ENCODE results near the gene HIF1A.
"Not testable (repeated sequence)": the region's sequence is repeated elsewhere in the genome, so short reads cannot be mapped to it uniquely, and the experiment has no call there.

Gene HIF1A

DNA sequence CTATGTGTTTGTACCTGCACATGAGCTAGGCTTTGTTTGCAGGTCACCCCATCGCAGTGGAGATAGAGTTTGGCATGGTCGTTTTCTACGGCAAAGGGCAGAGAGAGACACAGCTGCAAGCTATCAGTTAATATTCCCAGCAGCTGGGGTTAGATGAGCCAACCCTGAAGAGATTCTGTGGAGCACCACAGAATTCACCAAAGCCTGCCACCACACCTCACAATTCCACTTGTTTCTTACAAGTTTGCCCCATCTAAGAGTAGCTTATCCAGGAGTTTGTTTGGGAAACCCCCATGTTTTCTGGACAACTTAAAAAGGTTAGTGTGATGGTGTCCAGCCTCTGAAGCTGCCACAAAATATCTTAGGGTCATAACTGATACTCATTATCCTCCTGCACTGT is 20.0 kb upstream of the HIF1A start:
- no peak for DNase-seq

DNA sequence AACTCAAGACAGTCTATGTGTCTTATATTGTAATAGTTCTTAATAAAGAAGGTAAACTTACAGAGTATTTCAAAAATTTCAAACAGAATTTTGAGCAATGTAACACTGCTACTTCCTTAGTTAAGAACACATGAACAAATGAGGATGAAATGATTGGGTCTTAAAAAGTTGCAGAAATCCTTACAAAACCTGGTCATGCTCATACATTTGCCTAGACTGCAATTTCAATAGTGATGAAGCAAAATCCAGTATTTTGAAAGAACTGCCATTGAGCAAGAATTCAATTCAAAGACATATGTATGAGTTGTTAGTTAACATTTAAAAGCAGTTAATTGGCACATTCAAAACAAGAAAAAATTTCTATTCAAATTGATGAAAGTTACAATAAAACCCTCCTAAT is 17.8 kb upstream of the HIF1A start:
- DNase-seq: no peak

DNA sequence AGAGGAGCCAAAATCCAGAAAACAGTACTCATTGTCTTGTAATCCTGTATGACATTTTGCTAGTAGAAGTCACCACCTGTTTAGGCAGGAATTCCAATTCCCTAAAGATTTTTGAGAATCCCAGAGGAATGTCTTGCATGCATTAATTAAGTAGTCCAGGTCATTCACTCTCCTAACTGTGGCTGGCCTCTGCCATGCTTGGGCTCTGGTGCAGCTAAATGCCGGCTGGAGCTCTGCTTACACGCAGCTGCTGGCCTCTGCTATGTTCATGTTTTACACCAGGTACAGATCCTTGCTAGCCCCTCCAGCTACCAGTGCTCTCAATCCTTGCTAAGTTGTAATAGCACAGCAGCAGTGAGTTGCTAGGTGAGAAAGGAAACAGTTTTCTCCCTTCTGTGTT is 16.3 kb upstream of the HIF1A start:
- DNase-seq: no peak

GRCh38 chr14:61681413-61681812 is 13.9 kb upstream of the HIF1A start:
- no peak for DNase-seq

- DNase-seq: no peak
These were observed 12.2 kb upstream of the HIF1A start for GRCh38 chr14:61683108-61683507.

DNA sequence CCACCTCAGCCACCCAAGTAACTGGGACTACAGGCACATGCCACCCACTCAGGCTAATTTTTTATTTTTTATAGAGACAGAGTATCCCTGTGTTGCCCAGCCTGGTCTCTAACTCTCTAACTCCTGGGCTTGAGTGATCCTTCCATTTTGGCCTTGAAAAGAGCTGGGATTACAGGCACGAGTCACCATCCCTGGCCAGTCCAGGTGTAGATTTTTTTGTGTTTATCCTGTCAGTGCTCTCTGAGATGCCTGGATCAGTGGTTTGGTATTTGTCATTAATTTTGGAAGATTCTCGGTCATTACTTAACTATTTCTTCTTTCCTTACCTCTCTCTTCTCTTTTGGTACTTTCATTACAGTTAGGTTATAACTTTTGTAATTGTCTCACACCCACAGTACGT is 5.3 kb upstream of the HIF1A start:
- DNase-seq: no peak

GRCh38 chr14:61690982-61691381 is 4.3 kb upstream of the HIF1A start:
- DNase-seq: no peak

- no peak for DNase-seq
These were observed 3.8 kb upstream of the HIF1A start for GRCh38 chr14:61691495-61691894.

- no peak for DNase-seq
These were observed 1.3 kb upstream of the HIF1A start for GRCh38 chr14:61694039-61694438.

DNA sequence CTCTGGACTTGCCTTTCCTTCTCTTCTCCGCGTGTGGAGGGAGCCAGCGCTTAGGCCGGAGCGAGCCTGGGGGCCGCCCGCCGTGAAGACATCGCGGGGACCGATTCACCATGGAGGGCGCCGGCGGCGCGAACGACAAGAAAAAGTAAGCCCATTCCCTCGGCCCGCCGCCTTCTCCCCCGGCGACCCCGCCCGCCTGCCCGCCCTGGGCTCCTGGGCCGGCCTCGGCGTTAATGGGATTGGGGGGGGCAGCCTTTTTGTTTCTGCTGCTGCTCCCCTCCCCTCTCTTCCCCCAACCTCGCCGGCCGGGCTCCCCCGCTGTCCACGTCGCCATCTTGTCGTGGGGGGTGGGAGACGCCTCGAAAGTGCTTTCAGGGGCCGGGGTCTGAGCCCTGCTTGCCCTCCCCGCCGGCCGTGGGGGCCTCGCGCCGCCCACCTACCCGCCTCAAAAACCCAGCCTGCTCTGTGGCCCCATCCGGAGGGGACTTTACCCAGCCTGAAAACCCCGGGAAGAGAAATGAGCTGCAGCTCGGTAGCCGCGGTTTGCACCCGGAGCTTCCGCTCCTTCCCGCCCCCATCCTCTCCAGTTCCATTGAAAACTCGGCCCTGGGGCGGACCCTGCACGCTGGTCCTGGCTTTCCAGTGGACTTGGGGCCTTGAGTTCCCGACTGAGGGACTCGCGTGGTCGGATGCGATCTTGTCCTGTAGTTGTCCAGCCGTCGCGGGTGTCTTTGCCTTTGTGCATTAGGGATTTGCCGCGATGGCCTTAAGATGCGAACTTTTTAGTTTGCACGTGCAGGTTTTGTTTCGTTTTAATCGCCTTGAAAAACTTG is 598 bp downstream of the HIF1A start:
- no peak for DNase-seq

DNA sequence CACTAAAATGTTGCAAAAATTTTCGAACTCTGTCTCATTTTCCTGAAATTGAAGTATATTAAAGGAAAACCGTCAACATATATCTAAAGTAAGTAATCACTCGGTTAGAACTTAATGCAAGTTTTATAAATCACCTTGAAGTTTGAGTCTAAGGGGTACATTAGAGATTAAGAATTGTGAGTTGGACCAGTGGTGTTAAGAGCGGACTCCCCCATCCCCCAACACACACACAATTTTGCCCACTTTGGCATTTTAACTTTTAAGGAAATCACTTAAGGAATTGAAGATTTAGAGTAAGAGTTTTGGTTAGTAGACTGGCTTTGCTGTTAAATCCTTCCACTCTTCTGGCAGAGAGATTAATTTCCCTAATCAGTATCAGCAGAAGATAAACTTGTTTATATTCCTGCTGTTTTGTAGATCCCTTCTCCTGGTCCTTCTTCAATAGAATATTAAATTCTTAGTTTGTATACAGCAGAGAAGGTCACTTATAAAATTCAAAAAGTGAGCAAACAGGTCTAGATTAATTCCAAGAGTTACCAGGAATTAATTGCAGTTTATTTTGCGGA is 1.5 kb downstream of the HIF1A start:
- DNase-seq: no peak

- no peak for DNase-seq
These were observed 3.1 kb downstream of the HIF1A start for GRCh38 chr14:61698206-61698980.

GRCh38 chr14:61699027-61699426 is 3.7 kb downstream of the HIF1A start:
- no peak for DNase-seq

GRCh38 chr14:61700104-61700886 is 5.0 kb downstream of the HIF1A start:
- DNase-seq: no peak

DNA sequence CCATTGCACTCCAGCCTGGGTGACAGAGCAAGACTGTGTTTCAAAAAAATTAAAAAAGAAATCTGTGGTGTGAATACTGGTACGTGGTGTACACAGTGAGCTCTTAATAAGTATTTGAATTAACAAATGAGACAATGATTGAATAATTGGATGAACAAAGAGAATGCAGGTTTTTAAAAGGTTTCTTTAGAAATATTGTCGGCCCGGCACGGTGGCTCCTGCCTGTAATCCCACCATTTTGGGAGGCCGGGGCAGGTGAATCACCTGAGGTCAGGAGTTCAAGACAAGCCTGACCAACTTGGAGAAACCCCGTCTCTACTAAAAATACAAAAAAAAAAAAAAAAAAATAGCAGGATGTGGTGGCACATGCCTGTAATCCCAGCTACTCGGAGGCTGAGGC is 6.6 kb downstream of the HIF1A start:
- no peak for DNase-seq

DNA sequence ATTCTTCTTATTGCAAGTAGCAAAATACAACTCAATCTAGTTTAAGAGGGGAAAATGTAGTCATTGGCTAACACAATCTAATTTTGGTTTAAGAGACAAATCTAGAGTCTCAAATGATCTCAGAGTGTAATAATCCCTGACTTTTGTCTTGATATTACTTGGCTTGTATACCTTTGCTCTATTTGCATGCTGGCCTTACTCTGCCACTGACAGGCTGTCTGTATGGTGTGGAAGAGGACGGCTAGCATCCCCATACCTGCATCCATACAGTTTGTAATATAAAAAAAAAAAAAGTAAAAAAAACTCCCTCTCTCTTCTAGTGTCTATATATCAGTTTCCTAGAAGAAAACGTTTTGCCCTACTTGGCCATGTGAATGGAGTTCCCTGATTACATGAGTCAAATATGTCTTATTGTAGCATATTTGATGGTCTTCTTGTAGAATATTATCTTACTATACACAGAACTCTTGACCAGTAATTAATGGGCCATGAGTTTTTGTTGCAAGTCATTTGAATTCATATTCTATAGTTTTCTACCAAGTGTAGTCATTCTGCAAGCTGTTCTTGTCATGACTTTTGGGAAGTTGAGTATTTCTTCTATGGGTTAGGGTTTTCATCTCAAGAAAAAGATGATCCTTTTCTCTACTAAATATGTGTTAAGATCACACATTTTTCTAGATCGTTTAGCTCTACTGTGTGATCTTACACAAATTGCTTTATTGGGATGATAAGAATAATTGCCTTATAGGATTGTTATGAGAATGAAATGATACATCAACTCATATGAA is 8.2 kb downstream of the HIF1A start:
- DNase-seq: no peak

- no peak for DNase-seq
These were observed 9.2 kb downstream of the HIF1A start for GRCh38 chr14:61704554-61704953.

DNA sequence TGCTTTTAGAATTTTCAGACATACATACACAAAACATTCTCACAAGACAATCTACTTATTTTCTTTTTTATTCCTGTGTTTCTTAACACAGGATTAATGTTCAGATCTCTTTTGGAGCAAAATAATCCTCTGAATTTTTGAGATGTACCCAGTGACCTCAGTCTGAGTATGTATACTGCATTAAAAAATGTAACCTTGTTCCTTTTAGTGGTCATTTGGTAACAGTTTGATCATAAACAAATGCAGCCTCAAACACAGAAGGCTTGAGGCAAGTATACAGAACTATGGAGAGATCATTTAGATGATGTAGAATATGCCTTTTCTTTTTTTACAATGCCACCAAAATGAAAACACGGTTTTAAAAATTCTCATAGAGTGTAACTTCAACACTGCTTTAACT is 9.7 kb downstream of the HIF1A start:
- DNase-seq: no peak

DNA sequence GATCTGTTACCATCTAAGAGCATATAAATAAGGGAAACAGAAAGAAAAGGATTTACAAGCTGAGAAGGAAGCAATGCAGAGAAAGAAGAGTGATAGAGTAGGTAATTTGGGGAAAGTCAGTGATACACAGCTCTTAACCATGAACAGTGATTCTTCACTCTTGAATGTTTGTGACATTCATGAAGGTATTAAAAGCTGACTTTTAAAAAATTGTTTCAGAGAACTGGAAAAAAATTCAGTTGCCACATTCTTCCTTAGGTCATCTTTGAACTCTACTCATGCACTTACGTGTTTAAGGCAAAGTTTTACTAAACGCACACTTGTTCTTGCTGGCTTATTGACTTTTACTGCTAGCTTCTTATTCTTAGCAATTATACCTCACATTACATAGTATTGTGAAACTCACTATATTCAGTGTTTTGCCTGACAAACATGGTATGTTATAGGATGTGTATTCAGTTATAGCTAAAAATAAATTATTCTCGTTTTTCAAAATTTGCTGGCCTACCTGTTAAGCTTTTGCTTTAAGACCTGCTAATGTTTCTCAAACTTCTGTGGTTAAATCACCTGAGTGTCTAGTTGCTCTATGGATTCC is 10.9 kb downstream of the HIF1A start:
- no peak for DNase-seq

- not testable (repeated sequence) for DNase-seq
These were observed 12.5 kb downstream of the HIF1A start for GRCh38 chr14:61707774-61708173.

DNA sequence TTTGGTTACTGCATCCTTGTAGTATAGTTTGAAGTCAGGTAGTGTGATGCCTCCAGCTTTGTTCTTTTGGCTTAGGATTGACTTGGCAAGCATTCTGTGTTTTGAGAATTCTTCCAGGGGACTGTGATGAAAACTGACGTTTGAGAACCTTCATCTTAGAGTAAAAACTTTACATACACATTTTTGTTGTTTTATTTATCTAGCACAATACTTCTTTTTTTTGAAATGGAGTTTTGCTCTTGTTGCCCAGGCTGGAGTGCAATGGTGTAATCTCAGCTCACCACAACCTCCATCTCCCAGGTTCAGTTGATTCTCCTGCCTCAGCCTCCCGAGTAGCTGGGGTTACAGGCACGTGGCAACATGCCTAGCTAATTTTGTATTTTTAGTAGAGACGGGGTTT is 13.4 kb downstream of the HIF1A start:
- not testable (repeated sequence) for DNase-seq

All from cortex of kidney (tissue), 1 donor.